Muscle layer of duodenum (tissue), 2 donors: Measurements from ENCODE around the gene RIN1.

Experiments used
- H3K27ac ChIP-seq: one replicate; pipeline ENCODE4 v1.7.0; 2013; ENCODE audit warnings: mild to moderate bottlenecking, low read length
- H3K27me3 ChIP-seq: one replicate; pipeline ENCODE4 v1.7.0; 2013; ENCODE audit warnings: low read depth, mild to moderate bottlenecking, control low read depth, low read length
- H3K36me3 ChIP-seq, 2 donors: one replicate each; pipeline ENCODE4 v1.7.0; 2013; ENCODE audit warnings: low read length in 2 of 2, control low read depth in 1 of 2, mild to moderate bottlenecking in 1 of 2; ENCODE audit not compliant: insufficient read depth in 2 of 2, control insufficient read depth in 1 of 2
- H3K4me1 ChIP-seq, 2 donors: one replicate each; pipeline ENCODE4 v1.7.0; 2013; ENCODE audit warnings: low read length in 2 of 2, mild to moderate bottlenecking in 2 of 2, control low read depth in 1 of 2, moderate library complexity in 1 of 2; ENCODE audit not compliant: insufficient read depth in 2 of 2, control insufficient read depth in 1 of 2
- H3K4me3 ChIP-seq, 2 donors: one replicate each; pipeline ENCODE4 v1.7.0; 2013; ENCODE audit warnings: low read length in 2 of 2, low read depth in 1 of 2, mild to moderate bottlenecking in 1 of 2
- H3K9me3 ChIP-seq, 2 donors: one replicate each; pipeline ENCODE4 v1.7.0; 2013; ENCODE audit warnings: low read length in 2 of 2, control low read depth in 1 of 2, mild to moderate bottlenecking in 1 of 2; ENCODE audit not compliant: control insufficient read depth in 1 of 2
- donor health status: healthy.

The RIN1 gene

GRCh38 chr11:66330931-66331330 is 5.3 kb downstream of the RIN1 start:
- H3K27me3 ChIP-seq: no peaks in the 10 kb centered on the region
- no peak overlapping the region for H3K4me3 ChIP-seq
- H3K27ac ChIP-seq: no peak overlapping the region
- H3K9me3 ChIP-seq: no peaks in the 10 kb centered on the region
- peaks cover 9 to 31% of the 10 kb centered on the region in 2 donors for H3K4me1 ChIP-seq
- H3K36me3 ChIP-seq: peaks cover 5 to 18% of the 10 kb centered on the region in 2 donors

- peaks cover 11 to 23% of the 10 kb centered on the region in 2 donors for H3K4me1 ChIP-seq
- H3K4me3 ChIP-seq: no peak overlapping the region
- no peaks in the 10 kb centered on the region for H3K9me3 ChIP-seq
- no peak overlapping the region for H3K27ac ChIP-seq
- H3K36me3 ChIP-seq: peaks cover 5 to 18% of the 10 kb centered on the region in 2 donors
- no peaks in the 10 kb centered on the region for H3K27me3 ChIP-seq
Observed at GRCh38 chr11:66329165-66329673, 7.0 kb downstream of the RIN1 start.

- Histone ChIP-seq H3K4me3 (peak overlapping the region in 1 of 2 donors; percentile 21), H3K27me3 (no peaks in the 10 kb centered on the region), H3K4me1 (peaks cover 11 to 23% of the 10 kb centered on the region in 2 donors), H3K27ac (no peak overlapping the region), H3K36me3 (peaks cover 5 to 13% of the 10 kb centered on the region in 2 donors), H3K9me3 (no peaks in the 10 kb centered on the region)
Observed at GRCh38 chr11:66328302-66329144, 7.7 kb downstream of the RIN1 start.

GRCh38 chr11:66328031-66328301 is 8.3 kb downstream of the RIN1 start:
- Histone ChIP-seq H3K36me3 (peaks cover 5 to 8% of the 10 kb centered on the region in 2 donors), H3K9me3 (no peaks in the 10 kb centered on the region), H3K4me1 (peaks cover 11 to 23% of the 10 kb centered on the region in 2 donors), H3K4me3 (no peak overlapping the region), H3K27ac (no peak overlapping the region), H3K27me3 (no peaks in the 10 kb centered on the region)

GRCh38 chr11:66327171-66328030 is 8.8 kb downstream of the RIN1 start:
- Histone ChIP-seq H3K9me3 (no peaks in the 10 kb centered on the region), H3K27ac (peak overlapping the region; percentile 60), H3K4me1 (peaks cover 11 to 23% of the 10 kb centered on the region in 2 donors), H3K36me3 (peaks cover under 1 to 4% of the 10 kb centered on the region in 2 donors), H3K4me3 (no peak overlapping the region), H3K27me3 (no peaks in the 10 kb centered on the region)

GRCh38 chr11:66326261-66327111 is 9.7 kb downstream of the RIN1 start:
- Histone ChIP-seq H3K27ac (no peak overlapping the region), H3K27me3 (no peaks in the 10 kb centered on the region), H3K4me1 (peaks cover 11 to 26% of the 10 kb centered on the region in 2 donors), H3K9me3 (no peaks in the 10 kb centered on the region), H3K36me3 (no peaks in the 10 kb centered on the region), H3K4me3 (no peak overlapping the region)

GRCh38 chr11:66325263-66325671 is 11.0 kb downstream of the RIN1 start:
- Histone ChIP-seq H3K27me3 (no peaks in the 10 kb centered on the region), H3K4me1 (peaks cover 11 to 26% of the 10 kb centered on the region in 2 donors), H3K36me3 (no peaks in the 10 kb centered on the region), H3K9me3 (no peaks in the 10 kb centered on the region), H3K27ac (no peak overlapping the region), H3K4me3 (no peak overlapping the region)

- Histone ChIP-seq H3K27ac (no peak overlapping the region), H3K4me1 (peaks cover 11 to 26% of the 10 kb centered on the region in 2 donors)
Observed at GRCh38 chr11:66324664-66325063, 11.6 kb downstream of the RIN1 start.

GRCh38 chr11:66323684-66324083 is 12.6 kb downstream of the RIN1 start:
- no peaks in the 10 kb centered on the region for H3K36me3 ChIP-seq
- no peaks in the 10 kb centered on the region for H3K27me3 ChIP-seq
- H3K4me1 ChIP-seq: peaks cover 10 to 30% of the 10 kb centered on the region in 2 donors
- no peak overlapping the region for H3K27ac ChIP-seq
- no peak overlapping the region for H3K4me3 ChIP-seq
- no peaks in the 10 kb centered on the region for H3K9me3 ChIP-seq

More at GRCh38 chr11:66324664-66325063, 11.6 kb downstream of the RIN1 start:
- Histone ChIP-seq H3K27me3 (no peaks in the 10 kb centered on the region), H3K36me3 (no peaks in the 10 kb centered on the region), H3K4me3 (no peak overlapping the region), H3K9me3 (no peaks in the 10 kb centered on the region)

- Histone ChIP-seq H3K36me3 (no peaks in the 10 kb centered on the region), H3K9me3 (no peaks in the 10 kb centered on the region), H3K4me1 (peaks cover 8 to 30% of the 10 kb centered on the region in 2 donors), H3K27ac (no peak overlapping the region), H3K27me3 (no peaks in the 10 kb centered on the region), H3K4me3 (no peak overlapping the region)
Observed at GRCh38 chr11:66322732-66323427, 13.4 kb downstream of the RIN1 start.
